GM15510 (cell line): ENCODE data around the gene PPP4R4.

Experiments used
- POLR2A ChIP-seq: IDR thresholded peaks from 3 replicates; pipeline ENCODE4 v1.6.1; 2011; ENCODE audit warnings: borderline replicate concordance; ENCODE audit not compliant: insufficient read length; ENCODE audit errors: extremely low read depth

PPP4R4 gene

DNA sequence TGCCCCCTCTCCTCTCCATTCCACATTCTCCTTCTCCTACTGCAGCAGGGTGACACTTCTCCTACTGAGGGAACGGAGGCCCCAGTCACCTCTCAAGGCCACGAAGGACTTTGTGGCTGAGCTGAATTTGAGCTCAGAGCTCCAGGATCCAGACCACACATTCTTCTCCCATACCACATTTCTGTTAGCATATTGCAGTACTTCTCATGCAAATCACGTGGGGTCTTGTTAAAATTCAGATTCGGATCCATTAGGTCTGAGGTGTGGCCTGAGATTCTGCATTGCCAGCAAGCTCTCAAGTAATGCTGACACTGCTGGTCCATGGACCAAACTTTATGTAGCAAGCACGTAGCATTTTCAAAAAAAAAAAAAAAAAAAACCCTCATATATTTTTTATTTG, 35.1 kb upstream of the PPP4R4 start:
- no peak for TF ChIP-seq POLR2A

DNA sequence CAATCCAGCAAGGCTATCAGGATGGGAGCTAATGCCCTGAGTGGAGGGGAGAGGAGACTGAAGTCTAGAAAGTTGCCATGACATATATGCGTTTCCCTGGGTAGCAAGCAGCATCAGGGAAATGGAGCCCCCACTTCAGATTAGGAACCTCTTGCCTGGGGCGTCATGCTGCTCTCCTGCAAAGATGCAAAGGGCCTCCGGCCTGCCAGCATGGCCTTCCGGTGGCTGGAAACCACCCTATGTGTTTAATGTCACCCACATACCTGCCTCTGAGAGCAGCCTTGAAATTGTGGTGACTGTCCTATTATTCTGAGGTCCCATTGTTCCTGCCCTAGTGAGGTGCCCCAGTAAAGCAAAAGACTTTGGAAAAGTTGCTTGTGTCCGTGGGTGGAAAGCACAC, 34.7 kb upstream of the PPP4R4 start:
- no peak for TF ChIP-seq POLR2A

DNA sequence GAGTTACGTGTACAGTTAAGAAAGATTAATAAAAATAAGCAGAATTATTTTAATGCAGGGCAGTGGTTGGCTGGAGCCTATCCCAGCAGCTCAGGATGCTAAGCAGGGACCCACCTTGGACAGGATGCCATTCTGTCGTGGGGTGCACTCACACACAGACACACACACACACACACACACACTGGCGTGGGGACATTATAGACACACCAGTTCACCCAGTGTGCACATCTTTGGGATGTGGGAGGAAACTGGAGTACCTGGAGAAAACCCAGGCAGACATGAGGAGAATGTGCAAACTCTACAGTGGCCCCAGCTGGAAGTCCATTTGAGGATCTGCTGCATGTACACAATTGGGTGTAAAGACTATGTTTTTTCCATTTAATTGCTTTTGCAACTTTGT, 31.9 kb upstream of the PPP4R4 start:
- TF ChIP-seq POLR2A = no peak

DNA sequence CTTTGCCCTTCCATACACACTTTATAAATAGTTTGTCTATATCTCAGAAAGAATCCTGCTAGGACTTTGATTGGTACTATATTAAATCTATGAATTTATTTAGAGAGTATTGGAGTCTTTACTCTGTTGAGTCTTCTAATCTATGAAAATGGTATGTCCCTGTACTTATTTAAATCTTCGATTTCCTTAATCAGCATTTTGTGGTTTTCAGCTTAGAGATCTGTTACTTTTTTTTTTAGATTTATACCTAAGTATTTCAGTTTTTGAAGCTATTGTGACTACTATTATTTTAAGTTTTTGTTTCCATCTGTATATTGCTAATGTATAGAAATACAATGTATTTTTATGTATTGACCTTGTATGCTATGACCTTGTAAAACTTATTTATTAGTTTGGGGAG, 31.3 kb upstream of the PPP4R4 start:
- no peak for TF ChIP-seq POLR2A

DNA sequence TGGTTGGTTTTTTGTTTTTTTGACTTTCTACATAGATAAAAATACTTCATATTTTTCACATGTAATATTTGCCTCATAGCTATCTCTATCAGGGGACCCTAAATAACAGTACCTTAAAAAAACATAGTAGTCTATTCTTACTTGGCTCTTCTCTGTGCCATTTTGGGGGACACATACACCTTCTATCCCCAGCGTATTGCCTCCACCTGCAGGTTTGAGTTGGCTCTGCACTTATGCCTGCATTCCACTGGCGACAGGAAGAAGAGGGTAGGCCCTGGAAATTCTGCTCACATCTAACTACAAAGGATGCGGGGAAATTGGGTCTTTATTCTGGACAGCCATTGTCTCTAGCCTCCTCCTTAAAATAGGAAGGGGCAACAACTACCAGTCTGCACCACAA, 30.9 kb upstream of the PPP4R4 start:
- no peak for TF ChIP-seq POLR2A

DNA sequence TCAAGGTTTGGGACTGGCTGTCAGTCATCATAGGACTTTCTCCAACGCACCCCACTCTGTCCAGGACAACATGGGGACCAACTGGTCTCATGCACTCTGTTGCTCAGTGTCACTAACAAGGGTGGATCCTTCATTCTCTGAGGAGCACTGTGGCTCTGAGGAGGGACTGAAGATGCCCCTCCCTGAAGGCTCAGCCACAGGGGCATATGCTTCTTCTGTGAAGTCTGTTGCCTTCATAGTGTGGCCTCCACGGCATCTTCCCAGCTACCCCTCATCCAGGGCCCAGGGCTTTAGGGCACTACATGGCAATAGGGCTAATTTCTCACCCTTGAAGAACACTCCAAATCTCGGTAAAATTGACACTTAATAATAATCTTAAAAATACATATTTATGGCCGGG, 30.4 kb upstream of the PPP4R4 start:
- no peak for TF ChIP-seq POLR2A

DNA sequence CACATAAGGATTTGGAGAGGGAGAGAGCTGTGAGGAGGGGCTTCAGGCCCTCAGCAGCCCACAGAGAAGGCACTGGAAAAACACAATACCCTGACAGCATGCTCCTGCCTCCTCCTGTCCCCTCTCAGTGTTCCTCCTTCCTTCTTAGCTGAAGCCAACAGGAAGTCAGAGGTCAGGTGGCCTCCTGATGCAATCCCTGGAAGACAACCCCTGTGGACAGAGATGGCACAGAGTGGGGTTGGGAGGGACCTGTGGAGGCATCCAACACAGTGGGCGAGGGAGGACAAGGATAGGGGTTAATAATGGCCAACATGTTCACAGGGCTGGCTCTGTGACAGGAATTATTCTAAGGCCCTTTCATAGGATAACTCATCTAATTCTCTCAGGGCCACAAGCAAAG, 29.4 kb upstream of the PPP4R4 start:
- TF ChIP-seq POLR2A = no peak

DNA sequence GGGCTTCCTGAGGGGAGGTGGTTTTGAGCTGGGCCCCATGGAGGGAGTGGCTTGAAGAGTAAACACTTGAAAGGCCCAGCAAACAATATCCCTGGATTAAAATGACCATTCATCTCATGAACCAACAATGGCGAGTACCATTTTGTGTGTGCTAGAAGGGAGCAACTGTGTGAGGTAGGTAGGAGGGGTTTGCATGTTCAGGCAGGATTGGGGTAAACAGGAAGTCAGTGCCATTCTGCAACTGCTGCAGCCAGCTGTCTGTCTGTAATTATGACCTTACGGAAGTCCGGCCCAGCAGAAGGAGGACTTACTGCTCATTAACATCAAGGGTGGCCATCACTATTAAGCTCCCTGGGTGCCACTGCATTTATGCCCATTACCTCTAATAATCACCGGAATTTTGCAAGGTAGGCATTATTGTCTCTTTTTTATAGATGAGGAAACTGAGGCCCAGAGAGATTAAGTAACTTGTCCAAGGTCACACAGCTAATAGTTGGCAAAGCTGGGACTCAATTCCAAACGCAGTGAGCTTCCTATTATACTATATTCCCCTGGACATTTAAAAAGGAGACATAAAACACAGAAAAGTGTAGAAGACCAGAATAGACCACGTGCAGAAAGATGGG, 28.1 kb upstream of the PPP4R4 start:
- TF ChIP-seq POLR2A = no peak

DNA sequence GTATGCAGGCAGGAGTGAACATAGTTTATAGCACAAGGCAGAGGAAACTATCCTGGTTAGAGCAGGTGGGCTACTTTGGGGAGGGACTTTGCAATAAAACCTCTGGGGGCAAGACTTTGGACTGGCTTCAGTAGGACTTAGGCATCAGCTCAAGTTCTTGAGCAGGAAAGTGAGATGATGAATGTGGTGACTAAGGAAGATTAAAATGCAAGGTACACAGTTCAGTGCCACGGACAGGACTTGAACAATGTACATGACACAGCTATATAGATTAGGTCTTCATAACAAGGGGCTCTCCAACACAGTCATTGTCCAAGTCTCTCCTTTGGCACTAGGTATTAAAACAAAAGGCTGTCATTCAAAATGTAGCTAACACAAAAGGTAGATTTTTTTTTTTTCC, 21.4 kb upstream of the PPP4R4 start:
- TF ChIP-seq POLR2A = no peak

DNA sequence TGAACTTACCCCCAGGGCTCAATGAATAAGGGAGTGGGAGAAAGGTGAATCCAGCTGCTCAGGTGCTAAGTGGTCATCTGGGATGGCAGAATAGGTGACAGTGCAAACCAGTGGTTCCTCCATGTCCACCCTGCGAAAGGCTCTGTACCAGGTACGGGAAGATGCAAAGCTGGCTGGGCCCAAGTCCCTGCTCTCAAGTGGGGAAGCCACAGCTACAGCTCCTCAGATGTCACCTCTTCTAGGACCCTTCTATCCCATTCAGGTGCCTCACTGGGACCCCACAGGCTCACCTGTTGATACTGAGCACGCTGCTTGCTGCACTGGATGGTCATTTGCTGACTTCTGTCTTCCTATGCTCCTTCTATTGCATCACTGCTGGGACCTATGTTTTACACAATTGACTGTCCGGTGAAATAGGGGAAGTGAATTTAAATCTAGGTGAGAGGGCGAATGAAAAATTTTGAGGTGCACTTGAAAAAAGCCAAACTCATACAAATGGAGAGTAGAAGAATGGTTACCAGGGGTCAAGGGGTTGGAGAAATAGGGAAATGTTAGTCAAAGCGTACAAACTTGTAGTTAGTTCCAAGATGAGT, 20.3 kb upstream of the PPP4R4 start:
- no peak for TF ChIP-seq POLR2A

DNA sequence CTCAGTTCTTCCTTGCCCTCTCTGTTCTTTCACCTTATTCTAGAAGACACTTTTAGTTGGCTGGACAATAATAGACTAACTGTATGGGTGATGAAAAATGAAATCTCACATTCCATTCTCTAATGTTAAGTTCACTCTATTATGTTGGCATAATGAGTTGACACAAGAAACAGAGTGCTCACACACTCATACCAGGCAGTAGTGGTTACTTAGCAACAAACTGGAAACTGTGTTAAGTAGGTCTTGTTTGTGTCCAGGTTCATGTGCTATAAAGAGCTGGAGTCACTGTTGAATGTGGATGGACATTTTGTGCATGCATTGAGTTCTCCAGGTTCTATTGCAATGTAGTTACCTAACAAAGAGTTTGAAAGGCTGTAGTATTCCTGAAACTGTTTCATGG, 16.9 kb upstream of the PPP4R4 start:
- no peak for TF ChIP-seq POLR2A

DNA sequence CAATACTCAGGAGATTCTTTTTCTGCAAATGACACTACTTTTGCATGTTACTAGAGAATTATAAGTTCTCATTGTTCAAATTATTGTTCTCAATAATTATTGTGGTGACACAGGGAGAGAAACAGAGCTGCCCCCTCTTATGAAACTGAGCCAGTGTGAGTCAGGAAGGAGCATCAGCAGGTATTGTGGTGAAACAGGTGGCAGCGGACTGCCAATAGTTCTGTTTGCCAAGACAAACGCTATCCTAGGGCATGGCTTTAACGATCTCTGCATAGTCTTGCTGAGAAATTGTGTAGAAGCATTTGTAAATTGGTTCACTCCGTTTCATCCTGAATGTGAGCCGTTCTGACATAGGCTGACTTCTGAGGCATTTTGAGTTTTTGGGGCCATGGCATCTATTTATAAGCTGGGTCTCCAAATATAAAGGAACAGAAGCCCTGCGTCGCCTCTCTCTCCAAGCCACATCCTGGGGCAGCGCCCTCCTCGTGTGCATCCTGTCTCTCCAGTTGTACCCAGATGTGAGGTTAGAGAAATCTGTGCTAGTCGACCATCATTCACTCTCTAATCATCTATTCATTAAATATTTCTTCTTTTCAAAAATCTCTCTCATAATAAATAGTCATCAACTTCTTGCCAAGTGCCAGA, 15.8 kb upstream of the PPP4R4 start:
- TF ChIP-seq POLR2A = no peak

DNA sequence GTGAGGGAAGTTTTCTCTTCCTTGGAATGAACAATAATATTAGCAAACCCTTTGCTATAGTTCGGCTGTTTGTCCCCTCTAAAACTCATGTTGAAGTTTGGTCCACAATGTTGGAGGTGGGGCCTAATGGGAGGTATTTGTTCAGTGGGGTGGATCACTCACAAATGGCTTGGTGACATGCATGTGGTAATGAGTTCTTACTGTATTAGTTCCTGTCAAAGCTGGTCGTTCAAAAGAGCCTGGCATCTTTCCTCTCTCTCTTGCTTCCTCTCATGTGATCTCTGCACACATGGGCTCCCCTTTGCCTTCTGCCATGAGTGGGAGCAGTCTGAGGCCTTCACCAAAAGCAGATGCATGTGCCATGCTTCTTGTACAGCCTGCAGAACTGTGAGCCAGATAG, 13.1 kb upstream of the PPP4R4 start:
- no peak for TF ChIP-seq POLR2A

DNA sequence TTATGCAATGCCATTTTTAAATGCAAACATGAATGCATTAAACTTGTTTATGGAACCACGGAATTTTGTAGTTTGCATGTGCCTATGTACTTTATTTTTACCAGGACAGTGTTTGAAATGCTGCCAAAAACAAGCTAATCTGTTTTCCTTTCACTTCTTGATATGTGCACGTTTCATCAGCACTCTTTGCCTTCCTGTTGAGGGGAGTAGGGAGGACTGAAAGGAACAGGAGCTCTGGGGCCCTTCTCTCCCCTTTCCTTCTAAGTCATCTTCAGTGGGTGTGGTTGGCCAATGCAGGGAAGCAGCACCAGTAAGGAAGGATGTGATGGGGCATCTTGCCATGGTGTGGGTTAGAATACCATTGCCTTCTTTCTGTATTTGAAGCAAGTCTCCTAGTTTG, 12.1 kb upstream of the PPP4R4 start:
- TF ChIP-seq POLR2A = no peak

DNA sequence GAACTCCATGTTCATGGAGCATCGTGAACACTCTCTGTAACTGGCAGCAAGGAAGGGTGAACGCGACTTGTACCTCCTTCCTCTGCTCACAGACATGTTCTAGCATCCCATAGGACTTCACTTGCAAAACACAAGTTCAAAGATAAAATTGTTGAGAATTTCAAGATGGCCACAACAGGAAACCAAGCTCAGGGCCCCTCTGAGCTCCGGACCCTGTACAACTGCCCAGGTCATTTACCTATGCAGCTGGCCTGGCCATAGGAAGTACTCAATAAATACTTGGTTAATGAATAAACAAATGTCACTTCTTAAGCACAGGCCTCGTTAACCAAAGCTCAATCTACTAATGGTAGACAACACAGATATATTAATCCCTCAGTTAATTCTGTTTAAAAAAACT, 11.7 kb upstream of the PPP4R4 start:
- TF ChIP-seq POLR2A = no peak

DNA sequence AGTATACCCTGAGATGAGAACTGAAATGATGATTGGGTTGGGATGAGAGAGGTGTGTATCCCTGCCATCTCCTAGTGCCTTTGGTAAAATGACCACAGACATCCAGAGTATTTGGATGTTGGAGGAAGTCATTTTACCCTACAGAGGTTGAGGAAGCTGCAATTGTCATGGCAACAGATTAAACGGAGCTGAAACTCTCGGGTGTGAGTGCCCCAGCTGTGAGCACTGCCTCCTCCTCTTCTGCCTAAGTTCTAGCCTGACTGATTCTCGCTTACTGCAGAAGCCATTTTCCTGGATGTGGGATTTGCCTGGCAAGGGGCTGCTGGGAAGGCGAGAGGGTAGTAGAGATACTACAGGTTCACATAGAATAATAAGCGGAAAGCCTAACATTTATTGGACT, 10.3 kb upstream of the PPP4R4 start:
- no peak for TF ChIP-seq POLR2A
